ENCODE results near the gene HAO2.

The HAO2 gene

GRCh38 chr1:119414950-119415349, 46.4 kb downstream of the HAO2 start, which contains the start of gene HSD3B2:
TSS of gene HSD3B2 (plus strand) at chr1:119415150. CDS start at chr1:119415420, 270 bp downstream.
- H3K4me3 Mint-ChIP-seq = no peak within 1 kb of the TSS
- no peaks in the 10 kb centered on the region for H3K4me1 Mint-ChIP-seq (ENCODE audit: low read depth)
- intact Hi-C loops (cut with micrococcal nuclease) = no loop called here

GRCh38 chr1:119416006-119416640, 47.5 kb downstream of the HAO2 start:
- Mint-ChIP-seq H3K4me3 (no peak overlapping the region), H3K9me3 (no peaks in the 10 kb centered on the region), H3K27ac (no peak overlapping the region), H3K4me1 (ENCODE audit: low read depth) (no peaks in the 10 kb centered on the region), H3K27me3 (peaks cover 4% of the 10 kb centered on the region), H3K36me3 (ENCODE audit: low read depth) (no peaks in the 10 kb centered on the region)
- intact Hi-C loops (cut with micrococcal nuclease) = no loop called here

More at GRCh38 chr1:119414950-119415349, 46.4 kb downstream of the HAO2 start, which contains the start of gene HSD3B2:
- H3K9me3 Mint-ChIP-seq = no peaks in the 10 kb centered on the region
- H3K27ac Mint-ChIP-seq = no peak within 1 kb of the TSS
- peaks cover 2% of the 10 kb centered on the region for H3K27me3 Mint-ChIP-seq
- H3K36me3 Mint-ChIP-seq (ENCODE audit: low read depth) = no peaks in the 10 kb centered on the region

GRCh38 chr1:119419109-119419508, 50.5 kb downstream of the HAO2 start:
- H3K4me1 Mint-ChIP-seq (ENCODE audit: low read depth) = no peaks in the 10 kb centered on the region
- H3K4me3 Mint-ChIP-seq = no peak overlapping the region
- H3K9me3 Mint-ChIP-seq = no peaks in the 10 kb centered on the region
- intact Hi-C loops (cut with micrococcal nuclease) = no loop called here
- no peaks in the 10 kb centered on the region for H3K36me3 Mint-ChIP-seq (ENCODE audit: low read depth)
- no peak overlapping the region for H3K27ac Mint-ChIP-seq
- peaks cover 4% of the 10 kb centered on the region for H3K27me3 Mint-ChIP-seq

- Mint-ChIP-seq H3K9me3 (no peaks in the 10 kb centered on the region), H3K27me3 (peaks cover 4% of the 10 kb centered on the region), H3K4me3 (no peak overlapping the region), H3K4me1 (ENCODE audit: low read depth) (no peaks in the 10 kb centered on the region), H3K36me3 (ENCODE audit: low read depth) (no peaks in the 10 kb centered on the region), H3K27ac (no peak overlapping the region)
- intact Hi-C loops (cut with micrococcal nuclease) = no loop called here
Measured at GRCh38 chr1:119420638-119421037, 52.1 kb downstream of the HAO2 start.

GRCh38 chr1:119422631-119423030, 54.0 kb downstream of the HAO2 start:
- no peak overlapping the region for H3K4me3 Mint-ChIP-seq
- no peaks in the 10 kb centered on the region for H3K36me3 Mint-ChIP-seq (ENCODE audit: low read depth)
- H3K27me3 Mint-ChIP-seq = peaks cover 3% of the 10 kb centered on the region
- no peaks in the 10 kb centered on the region for H3K9me3 Mint-ChIP-seq
- H3K27ac Mint-ChIP-seq = no peak overlapping the region
- intact Hi-C loops (cut with micrococcal nuclease) = no loop called here
- no peaks in the 10 kb centered on the region for H3K4me1 Mint-ChIP-seq (ENCODE audit: low read depth)

GRCh38 chr1:119428991-119429390, 60.4 kb downstream of the HAO2 start:
- Mint-ChIP-seq H3K36me3 (ENCODE audit: low read depth) (no peaks in the 10 kb centered on the region), H3K9me3 (no peaks in the 10 kb centered on the region), H3K4me3 (no peak overlapping the region), H3K27me3 (peaks cover 2% of the 10 kb centered on the region), H3K4me1 (ENCODE audit: low read depth) (no peaks in the 10 kb centered on the region), H3K27ac (no peak overlapping the region)
- intact Hi-C loops (cut with micrococcal nuclease) = no loop called here

GRCh38 chr1:119429687-119430086, 61.1 kb downstream of the HAO2 start:
- no peak overlapping the region for H3K27ac Mint-ChIP-seq
- no peaks in the 10 kb centered on the region for H3K4me1 Mint-ChIP-seq (ENCODE audit: low read depth)
- intact Hi-C loops (cut with micrococcal nuclease) = no loop called here
- no peak overlapping the region for H3K4me3 Mint-ChIP-seq
- H3K27me3 Mint-ChIP-seq = peaks cover 2% of the 10 kb centered on the region
- H3K36me3 Mint-ChIP-seq (ENCODE audit: low read depth) = no peaks in the 10 kb centered on the region
- H3K9me3 Mint-ChIP-seq = no peaks in the 10 kb centered on the region

- no peak overlapping the region for H3K27ac Mint-ChIP-seq
- no peaks in the 10 kb centered on the region for H3K4me1 Mint-ChIP-seq (ENCODE audit: low read depth)
- H3K9me3 Mint-ChIP-seq = no peaks in the 10 kb centered on the region
- no peaks in the 10 kb centered on the region for H3K36me3 Mint-ChIP-seq (ENCODE audit: low read depth)
- intact Hi-C loops (cut with micrococcal nuclease) = no loop called here
- H3K4me3 Mint-ChIP-seq = no peak overlapping the region
- H3K27me3 Mint-ChIP-seq = peaks cover 2% of the 10 kb centered on the region
Measured at GRCh38 chr1:119430486-119430885, 61.9 kb downstream of the HAO2 start.

- peaks cover 2% of the 10 kb centered on the region for H3K27me3 Mint-ChIP-seq
- intact Hi-C loops (cut with micrococcal nuclease) = no loop called here
- H3K9me3 Mint-ChIP-seq = no peaks in the 10 kb centered on the region
- H3K4me3 Mint-ChIP-seq = no peak overlapping the region
- H3K27ac Mint-ChIP-seq = no peak overlapping the region
- H3K4me1 Mint-ChIP-seq (ENCODE audit: low read depth) = no peaks in the 10 kb centered on the region
- no peaks in the 10 kb centered on the region for H3K36me3 Mint-ChIP-seq (ENCODE audit: low read depth)
Measured at GRCh38 chr1:119431836-119432235, 63.3 kb downstream of the HAO2 start.

GRCh38 chr1:119435052-119435451, 66.5 kb downstream of the HAO2 start:
- Mint-ChIP-seq H3K4me3 (no peak overlapping the region), H3K27ac (no peak overlapping the region), H3K9me3 (no peaks in the 10 kb centered on the region), H3K36me3 (ENCODE audit: low read depth) (no peaks in the 10 kb centered on the region), H3K4me1 (ENCODE audit: low read depth) (no peaks in the 10 kb centered on the region), H3K27me3 (peaks cover 4% of the 10 kb centered on the region)
- intact Hi-C loops (cut with micrococcal nuclease) = no loop called here

GRCh38 chr1:119438761-119439160, 70.2 kb downstream of the HAO2 start:
- H3K36me3 Mint-ChIP-seq (ENCODE audit: low read depth) = no peaks in the 10 kb centered on the region
- no peaks in the 10 kb centered on the region for H3K9me3 Mint-ChIP-seq
- intact Hi-C loops (cut with micrococcal nuclease) = no loop called here
- peaks cover 9% of the 10 kb centered on the region for H3K27me3 Mint-ChIP-seq
- no peak overlapping the region for H3K4me3 Mint-ChIP-seq
- no peak overlapping the region for H3K27ac Mint-ChIP-seq
- no peaks in the 10 kb centered on the region for H3K4me1 Mint-ChIP-seq (ENCODE audit: low read depth)

GRCh38 chr1:119440721-119441307, 72.2 kb downstream of the HAO2 start:
- H3K4me3 Mint-ChIP-seq = no peak overlapping the region

GRCh38 chr1:119442756-119443155, 74.2 kb downstream of the HAO2 start:
- H3K36me3 Mint-ChIP-seq (ENCODE audit: low read depth) = no peaks in the 10 kb centered on the region
- peaks cover 9% of the 10 kb centered on the region for H3K27me3 Mint-ChIP-seq
- H3K27ac Mint-ChIP-seq = no peak overlapping the region
- H3K4me1 Mint-ChIP-seq (ENCODE audit: low read depth) = no peaks in the 10 kb centered on the region
- H3K4me3 Mint-ChIP-seq = no peak overlapping the region
- intact Hi-C loops (cut with micrococcal nuclease) = no loop called here
- no peaks in the 10 kb centered on the region for H3K9me3 Mint-ChIP-seq

More at GRCh38 chr1:119440721-119441307, 72.2 kb downstream of the HAO2 start:
- Mint-ChIP-seq H3K4me1 (ENCODE audit: low read depth) (no peaks in the 10 kb centered on the region), H3K36me3 (ENCODE audit: low read depth) (no peaks in the 10 kb centered on the region), H3K27me3 (peaks cover 9% of the 10 kb centered on the region), H3K27ac (no peak overlapping the region), H3K9me3 (no peaks in the 10 kb centered on the region)
- intact Hi-C loops (cut with micrococcal nuclease) = no loop called here
